ENCODE measurements around the gene ENTREP3. TPM values are rescaled to one million over a fixed set of nuclear protein-coding genes. Genes with fewer than 3 reads are reported as not detected.
A peak's percentile ranks its signal among the peaks of the same experiment; 100 is the strongest.

Gene ENTREP3
- total RNA-seq, 2 experiments from 2014 or later, result 29.7 to 34.8 TPM

DNA sequence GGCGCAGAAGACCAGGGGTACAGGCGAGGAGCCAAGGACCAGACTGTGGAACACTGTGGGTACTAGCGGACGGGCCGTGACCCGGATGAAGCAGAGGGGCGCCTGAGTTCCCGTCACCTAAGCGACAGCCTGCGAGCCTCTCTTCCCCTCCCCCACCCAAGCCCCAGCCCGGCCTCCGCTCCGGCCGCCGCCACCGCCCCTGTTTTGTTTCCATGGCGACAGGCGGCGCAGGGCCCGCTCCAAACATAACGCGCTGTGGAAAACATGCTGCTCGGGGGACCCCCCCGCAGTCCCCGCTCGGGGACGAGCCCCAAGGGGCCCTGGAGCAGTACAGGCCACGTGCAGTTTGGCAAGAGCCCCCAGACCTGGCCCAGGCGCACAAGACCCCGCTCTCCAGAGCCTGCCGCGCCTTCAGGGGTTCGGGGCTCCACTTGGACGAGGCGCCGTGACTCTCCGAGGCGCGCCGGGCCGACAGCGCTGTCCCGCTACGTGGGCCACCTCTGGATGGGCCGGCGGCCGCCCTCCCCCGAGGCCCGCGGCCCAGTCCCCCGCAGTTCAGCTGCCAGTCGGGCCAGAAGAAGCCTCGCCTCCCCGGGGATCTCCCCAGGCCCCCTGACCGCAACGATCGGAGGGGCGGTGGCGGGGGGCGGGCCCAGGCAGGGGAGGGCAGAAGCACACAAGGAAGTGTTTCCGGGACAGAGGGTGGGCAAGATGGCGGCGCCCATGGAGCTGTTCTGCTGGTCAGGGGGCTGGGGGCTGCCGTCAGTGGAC lies 46.6 kb downstream of the ENTREP3 start, which contains the start of gene MTX1:
Gene MTX1 (plus strand): TSS at position 155 of the 771 bp plus-strand sequence. CDS start 110 bp downstream, at position 265.
- H3K4me3 Mint-ChIP-seq, result peak within 1 kb of the TSS; percentile 89
- POLR2A ChIA-PET, result interaction anchor here (1.0 to 1.4 kb wide), 5 partner anchors 14 to 36 kb away, joined by 3 to 5 read pairs (median 4); partner anchors contain the start of gene KRTCAP2
- CTCF ChIA-PET, result interaction anchor here (0.6 to 3.8 kb wide), 10 partner anchors 14 to 665 kb away, joined by 3 to 20 read pairs (median 8); no protein-coding TSS in a partner anchor

GRCh38 chr1:155207806-155208540 lies 47.3 kb downstream of the ENTREP3 start, which contains the start of gene THBS3:
THBS3 (minus strand) TSS chr1:155207897; CDS start chr1:155207876, 21 bp downstream.
- DNase-seq (peak; percentile 21), ATAC-seq (no peak)
- CTCF ChIA-PET, result interaction anchor here (0.7 to 3.8 kb wide), 15 partner anchors 10 to 858 kb away, joined by 3 to 20 read pairs (median 4); partner anchors contain the start of genes FDPS and SLC50A1
- no peaks in the 10 kb centered on the region for H3K27me3 Mint-ChIP-seq
- H3K4me1 Mint-ChIP-seq, result peaks cover 29% of the 10 kb centered on the region
- H3K9me3 Mint-ChIP-seq (ENCODE audit: low read depth), result no peaks in the 10 kb centered on the region
- intact Hi-C loops (cut with DNase I, micrococcal nuclease), result loop anchor here (1.0 to 5.0 kb wide), 9 partner anchors 13 to 385 kb away; partner anchors contain the start of genes FDPS (in 1 of the 2) and RUSC1 (in 1 of the 2)
- peaks cover 3% of the 10 kb centered on the region for H3K36me3 Mint-ChIP-seq (ENCODE audit: low read depth)
- POLR2A ChIA-PET, result interaction anchor here (1.0 kb wide), 1 partner anchor 15 kb away, joined by 3 read pairs; no protein-coding TSS in a partner anchor
- H3K27ac Mint-ChIP-seq, result peak within 1 kb of the TSS; percentile 86
- peak within 1 kb of the TSS; percentile 89 for H3K4me3 Mint-ChIP-seq

More for the DNA sequence above, 46.6 kb downstream of the ENTREP3 start, which contains the start of gene MTX1:
- Mint-ChIP-seq H3K27me3 (no peaks in the 10 kb centered on the region), H3K4me1 (peaks cover 29% of the 10 kb centered on the region), H3K9me3 (ENCODE audit: low read depth) (no peaks in the 10 kb centered on the region), H3K27ac (peak within 1 kb of the TSS; percentile 86), H3K36me3 (ENCODE audit: low read depth) (peaks cover 3% of the 10 kb centered on the region)
- intact Hi-C loops (cut with DNase I, micrococcal nuclease), result loop anchor here (1.0 to 5.0 kb wide), 9 partner anchors 14 to 116 kb away; partner anchors contain the start of genes CLK2 (in 1 of the 2), FDPS (in 1 of the 2), KRTCAP2 (in 1 of the 2) and RUSC1 (in 1 of the 2)
- peak; percentile 93 for DNase-seq
- peak; percentile 87 for ATAC-seq

GRCh38 chr1:155206891-155207805 lies 48.1 kb downstream of the ENTREP3 start:
- DNase-seq, result peak; percentile 95
- no peaks in the 10 kb centered on the region for H3K27me3 Mint-ChIP-seq
- ChIA-PET POLR2A (interaction anchor here (1.0 kb wide), 1 partner anchor 14 kb away, joined by 3 read pairs; no protein-coding TSS in a partner anchor), CTCF (interaction anchor here (0.5 to 3.8 kb wide), 21 partner anchors 9 to 859 kb away, joined by 3 to 20 read pairs (median 4); partner anchors contain the start of genes FDPS, RUSC1 and SLC50A1)
- intact Hi-C loops (cut with DNase I, micrococcal nuclease), result loop anchor here (1.0 to 5.0 kb wide), 5 partner anchors 19 to 386 kb away; partner anchors contain the start of gene RUSC1 (in 1 of the 2)
- H3K9me3 Mint-ChIP-seq (ENCODE audit: low read depth), result no peaks in the 10 kb centered on the region
- peak; percentile 60 for ATAC-seq
- peak overlapping the region; percentile 86 for H3K27ac Mint-ChIP-seq
- peaks cover 29% of the 10 kb centered on the region for H3K4me1 Mint-ChIP-seq
- peaks cover 3% of the 10 kb centered on the region for H3K36me3 Mint-ChIP-seq (ENCODE audit: low read depth)
- peak overlapping the region; percentile 62 for H3K4me3 Mint-ChIP-seq

DNA sequence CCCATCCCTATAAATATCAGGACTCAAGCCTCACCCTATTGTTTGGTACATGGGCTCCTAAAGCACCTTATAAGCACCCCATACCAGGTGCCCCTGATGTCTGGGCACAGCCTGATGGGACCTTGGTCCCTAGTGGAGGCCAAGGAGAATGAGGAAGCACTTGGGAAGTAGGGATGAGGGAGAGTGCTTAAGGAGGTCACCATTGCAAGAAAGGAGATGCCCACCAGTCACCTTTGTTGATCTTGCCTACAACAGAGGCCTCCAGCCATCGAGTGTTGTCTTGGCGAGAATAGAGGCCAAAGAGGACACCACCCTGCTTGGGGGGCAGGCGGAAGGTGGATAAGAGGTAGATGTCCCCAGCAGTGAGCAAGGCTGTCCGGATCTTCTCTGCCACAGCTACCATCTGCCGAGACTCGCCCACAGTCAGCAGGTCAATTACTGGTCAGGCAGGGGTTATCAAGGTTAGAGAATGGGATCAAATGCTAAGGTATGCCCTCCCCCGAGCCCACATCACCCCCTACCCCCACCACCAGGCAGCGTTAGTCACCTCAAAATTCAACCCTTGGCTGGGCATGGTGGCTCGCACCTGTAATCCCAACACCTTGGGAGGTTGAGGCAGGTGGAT lies 49.2 kb downstream of the ENTREP3 start:
- intact Hi-C loops (cut with DNase I, micrococcal nuclease), result loop anchor here in 1 of 2 experiments (2.0 to 5.0 kb wide), 2 partner anchors 116 to 387 kb away; partner anchors contain the start of gene RUSC1
- Mint-ChIP-seq H3K27me3 (no peaks in the 10 kb centered on the region), H3K27ac (no peak overlapping the region), H3K4me3 (no peak overlapping the region), H3K9me3 (ENCODE audit: low read depth) (no peaks in the 10 kb centered on the region), H3K36me3 (ENCODE audit: low read depth) (peaks cover 3% of the 10 kb centered on the region), H3K4me1 (peaks cover 29% of the 10 kb centered on the region)
- ChIA-PET CTCF (interaction anchor here (1.3 kb wide), 1 partner anchor 21 kb away, joined by 12 read pairs; no protein-coding TSS in a partner anchor), POLR2A (no interaction called here)
- no peak for ATAC-seq
- DNase-seq, result no peak

DNA sequence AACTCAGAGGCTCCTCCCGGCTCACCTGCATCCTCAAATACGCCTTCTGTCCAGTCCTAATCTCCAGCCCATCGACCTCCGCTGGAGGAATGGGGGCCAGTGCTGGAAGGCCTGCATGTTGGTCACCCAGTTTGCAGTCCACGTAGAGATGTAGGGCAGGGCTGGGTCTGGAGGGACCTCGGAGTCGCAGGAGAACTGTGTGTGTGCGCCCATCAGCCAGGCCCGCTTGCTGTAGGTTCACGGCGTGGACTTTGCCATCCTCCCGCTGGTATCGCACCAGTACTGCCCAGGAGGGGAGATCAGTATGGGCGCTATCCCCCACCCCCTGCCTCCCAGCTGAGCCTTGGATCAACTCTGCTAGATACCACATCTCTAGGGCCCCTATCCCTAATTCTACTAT lies 50.2 kb downstream of the ENTREP3 start:
- ATAC-seq (no peak), DNase-seq (no peak)
- CTCF ChIA-PET, result interaction anchor here (1.2 kb wide), 1 partner anchor 11 kb away, joined by 5 read pairs; no protein-coding TSS in a partner anchor
- POLR2A ChIA-PET, result no interaction called here
- Mint-ChIP-seq H3K9me3 (ENCODE audit: low read depth) (no peaks in the 10 kb centered on the region), H3K27me3 (no peaks in the 10 kb centered on the region), H3K27ac (no peak overlapping the region), H3K36me3 (ENCODE audit: low read depth) (peaks cover 2% of the 10 kb centered on the region), H3K4me1 (peaks cover 22% of the 10 kb centered on the region), H3K4me3 (no peak overlapping the region)
- intact Hi-C loops (cut with DNase I, micrococcal nuclease), result loop anchor here in 1 of 2 experiments (5.0 kb wide), 1 partner anchor 117 kb away; the partner anchor contains the start of gene RUSC1

- no peak overlapping the region for H3K27ac Mint-ChIP-seq
Observed at GRCh38 chr1:155202731-155203515, 52.4 kb downstream of the ENTREP3 start.

GRCh38 chr1:155202198-155202597 lies 53.1 kb downstream of the ENTREP3 start:
- Mint-ChIP-seq H3K4me3 (no peak overlapping the region), H3K9me3 (ENCODE audit: low read depth) (no peaks in the 10 kb centered on the region), H3K27me3 (no peaks in the 10 kb centered on the region), H3K36me3 (ENCODE audit: low read depth) (peaks cover 2% of the 10 kb centered on the region), H3K4me1 (peaks cover 6% of the 10 kb centered on the region), H3K27ac (no peak overlapping the region)
- intact Hi-C loops (cut with DNase I, micrococcal nuclease), result no loop called here
- ATAC-seq, result no peak
- no peak for DNase-seq
- CTCF ChIA-PET, result interaction anchor here (2.2 kb wide), 1 partner anchor 29 kb away, joined by 5 read pairs; the partner anchor contains the start of gene KRTCAP2
- POLR2A ChIA-PET, result no interaction called here

More at GRCh38 chr1:155202731-155203515, 52.4 kb downstream of the ENTREP3 start:
- no peak overlapping the region for H3K4me3 Mint-ChIP-seq
- DNase-seq (no peak), ATAC-seq (no peak)
- no peaks in the 10 kb centered on the region for H3K9me3 Mint-ChIP-seq (ENCODE audit: low read depth)
- no peaks in the 10 kb centered on the region for H3K27me3 Mint-ChIP-seq
- POLR2A ChIA-PET, result no interaction called here
- intact Hi-C loops (cut with DNase I, micrococcal nuclease), result no loop called here
- peaks cover 2% of the 10 kb centered on the region for H3K36me3 Mint-ChIP-seq (ENCODE audit: low read depth)
- H3K4me1 Mint-ChIP-seq, result peaks cover 12% of the 10 kb centered on the region
- CTCF ChIA-PET, result interaction anchor here (0.6 to 0.7 kb wide), 2 partner anchors 191 to 282 kb away, joined by 3 read pairs; no protein-coding TSS in a partner anchor

GRCh38 chr1:155200920-155201319 lies 54.4 kb downstream of the ENTREP3 start:
- ChIA-PET POLR2A (no interaction called here), CTCF (interaction anchor here (2.2 kb wide), 1 partner anchor 28 kb away, joined by 5 read pairs; the partner anchor contains the start of gene KRTCAP2)
- no peak for ATAC-seq
- no peaks in the 10 kb centered on the region for H3K27me3 Mint-ChIP-seq
- H3K4me3 Mint-ChIP-seq, result no peak overlapping the region
- no peaks in the 10 kb centered on the region for H3K9me3 Mint-ChIP-seq (ENCODE audit: low read depth)
- DNase-seq, result no peak
- intact Hi-C loops (cut with DNase I, micrococcal nuclease), result no loop called here
- no peaks in the 10 kb centered on the region for H3K4me1 Mint-ChIP-seq
- H3K36me3 Mint-ChIP-seq (ENCODE audit: low read depth), result peaks cover 5% of the 10 kb centered on the region
- no peak overlapping the region for H3K27ac Mint-ChIP-seq

- DNase-seq (no peak), ATAC-seq (no peak)
- POLR2A ChIA-PET, result no interaction called here
- H3K27ac Mint-ChIP-seq, result no peak overlapping the region
- H3K9me3 Mint-ChIP-seq (ENCODE audit: low read depth), result no peaks in the 10 kb centered on the region
- H3K4me3 Mint-ChIP-seq, result no peak overlapping the region
- H3K4me1 Mint-ChIP-seq, result peaks cover 8% of the 10 kb centered on the region
- no peaks in the 10 kb centered on the region for H3K27me3 Mint-ChIP-seq
- CTCF ChIA-PET, result no interaction called here
- H3K36me3 Mint-ChIP-seq (ENCODE audit: low read depth), result peaks cover 5% of the 10 kb centered on the region
- intact Hi-C loops (cut with DNase I, micrococcal nuclease), result no loop called here
Observed at GRCh38 chr1:155199792-155200191, 55.5 kb downstream of the ENTREP3 start.
